Measurements from ENCODE around the gene P2RY8. TPM values are rescaled to one million over a fixed set of nuclear protein-coding genes. Genes with fewer than 3 reads are reported as not detected.
"Not testable (repeated sequence)": the region's sequence is repeated elsewhere in the genome, so short reads cannot be mapped to it uniquely, and the experiment has no call there.

The P2RY8 gene
- total RNA-seq, 2 donors from 2014 or later, result 1.4 to 2.8 TPM

DNA sequence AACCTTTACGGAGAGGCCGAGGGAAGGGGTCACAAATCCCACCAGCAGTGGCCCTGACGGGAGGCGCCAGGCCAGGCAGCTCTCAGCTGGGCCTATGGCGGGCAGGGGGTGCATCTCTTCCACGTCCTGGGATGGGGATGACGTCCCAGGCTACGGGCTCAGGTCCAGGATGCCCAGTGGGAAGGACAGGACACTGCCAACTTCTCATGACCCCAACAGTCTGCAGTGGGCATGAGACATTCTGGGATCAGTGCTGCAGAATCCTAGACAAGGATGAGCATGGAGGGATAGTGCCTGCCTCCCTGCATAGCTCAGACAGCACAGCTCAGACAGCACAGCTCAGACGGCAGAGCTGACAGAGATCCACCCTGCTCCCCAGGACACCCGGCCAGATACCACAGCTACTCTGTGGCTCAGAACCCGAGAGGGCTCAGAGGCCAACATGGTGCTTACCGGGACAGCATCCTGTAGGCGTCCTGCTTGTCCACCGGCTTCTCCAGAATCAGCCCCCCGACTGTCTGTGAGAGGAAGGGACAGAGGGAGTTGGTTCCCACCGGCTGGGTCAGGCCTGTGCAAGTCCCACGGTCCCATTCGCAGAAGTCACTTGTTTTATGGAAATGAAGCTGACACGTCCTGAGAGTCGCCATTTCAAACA, 101.6 kb downstream of the P2RY8 start:
- peak; percentile 55 for DNase-seq (ENCODE audit: low spot score)
- intact Hi-C loops (cut with DNase I), result no loop called here

DNA sequence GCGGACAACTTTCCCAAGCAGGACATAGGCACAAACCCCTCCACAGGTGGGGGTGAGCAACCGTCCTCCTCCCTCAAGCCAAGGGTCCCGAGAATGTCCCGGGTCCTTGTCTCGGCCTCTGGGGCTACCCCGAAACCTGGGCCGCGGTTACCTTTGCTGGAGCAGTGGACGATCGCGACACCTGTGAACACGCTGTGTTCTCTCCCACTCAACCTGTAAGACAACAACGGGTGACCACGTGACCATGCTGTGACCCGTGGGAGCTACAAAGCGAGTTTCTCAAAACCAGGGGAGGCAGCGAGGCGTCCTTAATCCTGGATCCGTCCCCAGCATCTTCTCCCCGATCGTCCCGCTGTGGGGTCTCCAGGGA, 102.1 kb downstream of the P2RY8 start:
- intact Hi-C loops (cut with DNase I), result no loop called here

DNA sequence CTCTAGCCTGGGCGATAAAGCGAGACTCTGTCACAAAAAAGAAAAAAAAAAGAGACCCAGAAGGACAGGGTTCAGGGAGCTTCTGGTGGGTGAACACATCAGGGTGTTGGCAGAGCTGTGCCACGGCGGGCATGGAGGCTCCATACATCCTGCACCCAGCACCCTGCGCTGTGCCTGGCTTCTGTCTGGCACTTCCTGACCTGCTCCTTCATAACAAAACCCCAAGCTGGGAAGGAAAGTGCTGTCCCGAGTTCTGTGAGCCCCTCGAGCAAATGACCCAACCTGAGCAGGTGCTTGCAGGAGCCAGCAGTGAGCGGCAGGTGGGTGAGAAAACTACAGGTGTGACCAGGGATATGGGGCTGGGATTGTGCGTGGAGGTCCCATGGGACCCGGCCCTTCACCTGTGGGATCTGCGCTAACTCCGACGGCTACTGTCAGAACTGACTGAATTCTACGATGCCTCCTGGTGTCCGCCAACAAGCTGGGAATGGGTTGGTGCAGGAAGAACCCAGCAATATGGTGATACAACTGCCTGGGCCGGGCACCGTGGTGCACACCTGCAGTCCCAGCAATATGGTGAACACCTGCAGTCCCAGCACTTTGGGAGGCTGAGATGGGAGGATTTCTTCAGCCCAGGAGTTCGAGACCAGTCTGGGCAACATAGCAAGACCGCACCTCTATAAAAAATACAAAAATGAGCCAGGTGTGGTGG, 103.2 kb downstream of the P2RY8 start:
- DNase-seq (ENCODE audit: low spot score), result peak; percentile 79
- intact Hi-C loops (cut with DNase I), result no loop called here

More for the DNA sequence above, 102.1 kb downstream of the P2RY8 start:
- DNase-seq (ENCODE audit: low spot score), result peak; percentile 67

DNA sequence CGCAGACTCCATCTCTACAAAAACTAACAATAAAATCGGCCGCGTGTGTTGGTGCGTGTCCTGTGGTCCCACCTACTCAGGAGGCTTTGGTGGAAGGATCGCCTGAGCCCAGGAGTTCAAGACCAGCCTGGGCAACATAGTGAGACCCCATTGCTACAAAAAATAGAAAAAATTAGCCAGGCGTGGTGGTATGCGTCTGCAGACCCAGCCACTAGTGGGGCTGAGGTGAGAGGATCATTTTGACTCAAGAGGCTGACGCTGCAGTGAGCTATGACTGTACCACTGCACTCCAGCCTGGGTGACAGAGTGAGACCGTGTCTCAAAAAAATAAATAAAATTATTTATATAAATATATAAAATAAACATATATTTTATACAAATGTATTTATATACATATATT, 106.5 kb downstream of the P2RY8 start:
- intact Hi-C loops (cut with DNase I), result no loop called here
- DNase-seq (ENCODE audit: low spot score), result peak; percentile 24

DNA sequence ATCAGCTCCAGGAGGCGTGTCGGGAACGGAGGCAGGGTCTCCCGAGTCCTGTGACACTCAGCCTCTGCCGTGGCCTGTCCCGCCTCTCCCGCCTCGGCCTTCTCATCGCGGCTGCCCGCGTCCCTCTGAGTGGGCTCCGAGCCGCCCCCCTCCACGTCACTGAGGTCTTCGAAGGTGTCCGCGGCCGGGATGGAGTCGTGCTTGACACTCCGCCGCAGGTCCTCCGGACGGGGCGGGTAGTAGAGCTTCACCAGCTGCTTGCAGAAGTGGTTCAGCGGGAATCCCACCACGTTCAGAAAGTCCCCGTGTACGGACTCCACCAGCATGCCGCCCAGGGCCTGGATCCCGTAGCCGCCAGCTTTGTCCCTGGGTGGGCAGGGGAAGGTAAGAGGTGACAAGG, 109.2 kb downstream of the P2RY8 start:
- intact Hi-C loops (cut with DNase I), result no loop called here

DNA sequence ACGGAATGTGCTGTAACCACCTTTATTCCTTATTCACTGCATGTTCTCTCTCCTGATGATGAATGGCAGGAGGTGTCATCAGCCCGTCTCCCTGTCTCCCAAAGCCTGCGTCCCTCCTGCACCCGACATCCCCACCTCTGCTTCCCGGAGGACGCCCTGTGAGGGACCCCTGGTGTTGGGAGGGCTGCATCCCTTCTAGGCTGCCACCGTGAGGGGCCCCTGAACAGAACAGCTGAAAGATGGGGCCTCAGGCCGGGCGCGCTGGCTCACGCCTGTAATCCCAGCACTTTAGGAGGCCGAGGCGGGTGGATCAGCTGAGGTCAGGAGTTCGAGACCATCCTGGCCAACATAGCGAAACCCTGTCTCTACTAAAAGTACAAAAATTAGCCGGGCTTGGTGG, 110.7 kb downstream of the P2RY8 start:
- DNase-seq (ENCODE audit: low spot score), result peak; percentile 51
- intact Hi-C loops (cut with DNase I), result not testable (repeated sequence)

More for the DNA sequence above, 109.2 kb downstream of the P2RY8 start:
- peak; percentile 80 for DNase-seq (ENCODE audit: low spot score)

DNA sequence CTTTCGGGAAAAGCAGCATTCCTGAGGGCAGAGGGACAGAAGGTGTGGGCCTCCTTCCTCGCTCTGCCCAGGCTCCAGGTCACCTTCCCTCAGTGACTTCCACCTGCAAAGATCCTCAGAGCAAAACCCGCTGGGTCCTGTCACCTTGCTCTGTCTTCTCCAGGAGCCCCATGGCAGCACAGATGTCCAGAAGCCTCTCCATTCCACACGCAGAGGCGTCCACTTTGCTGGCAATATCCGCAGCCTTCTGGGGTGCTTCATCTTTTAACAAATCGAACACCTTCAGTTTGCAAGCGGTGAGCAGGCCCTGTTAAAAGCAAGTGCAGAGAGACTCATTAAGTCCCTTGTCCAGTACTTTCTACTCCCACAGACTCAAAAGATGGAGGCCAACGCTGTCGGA, 111.6 kb downstream of the P2RY8 start:
- intact Hi-C loops (cut with DNase I), result no loop called here
- DNase-seq (ENCODE audit: low spot score), result peak; percentile 41

DNA sequence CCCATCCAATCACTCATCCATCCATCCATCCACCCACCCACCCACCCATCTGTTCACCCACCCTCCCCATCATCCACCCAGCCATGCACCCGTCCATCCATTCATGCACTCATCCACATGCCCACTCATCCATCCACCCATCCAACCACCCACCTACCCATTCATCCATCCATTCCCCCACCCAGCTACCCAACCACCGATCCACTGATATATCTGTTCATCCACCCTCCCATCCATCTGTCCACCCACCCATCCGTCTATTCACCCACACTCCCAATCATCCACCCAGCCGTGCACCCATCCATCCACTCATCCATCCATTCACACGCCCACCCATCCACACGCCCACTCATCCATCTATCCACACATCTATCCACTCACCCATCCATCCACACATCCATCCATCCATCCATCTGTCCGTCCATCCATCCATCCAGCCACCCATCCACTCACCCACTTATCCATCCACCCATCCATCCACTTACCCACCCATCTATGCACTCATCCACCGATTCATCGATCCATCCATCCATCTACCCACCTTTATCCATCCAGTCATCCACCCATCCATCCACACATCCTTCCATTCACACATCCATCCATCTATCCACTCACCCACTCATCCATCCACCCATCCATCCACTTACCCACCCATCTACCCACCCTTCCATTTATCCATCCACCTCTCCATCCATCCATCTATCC, 112.7 kb downstream of the P2RY8 start:
- no peak for DNase-seq (ENCODE audit: low spot score)
- intact Hi-C loops (cut with DNase I), result no loop called here

DNA sequence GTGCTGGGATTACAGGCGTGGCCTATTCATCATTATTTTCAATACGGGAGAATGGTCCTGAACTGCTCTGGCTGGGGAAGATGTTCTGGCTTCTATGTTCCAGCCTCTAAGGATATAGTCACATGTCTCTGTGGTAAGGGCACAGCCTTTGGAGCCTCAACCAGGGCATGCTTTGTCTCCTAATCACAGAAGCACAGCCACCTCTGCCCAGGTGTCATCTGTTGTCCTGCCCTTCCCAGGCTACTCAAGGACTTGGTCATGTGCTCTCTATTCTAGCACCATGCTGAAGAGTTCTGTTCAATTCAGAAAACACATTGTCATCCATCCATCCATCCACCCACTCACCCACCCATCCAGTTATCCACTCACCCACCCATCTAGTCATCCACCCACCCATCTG, 113.8 kb downstream of the P2RY8 start:
- intact Hi-C loops (cut with DNase I), result no loop called here
- DNase-seq (ENCODE audit: low spot score), result peak; percentile 59

DNA sequence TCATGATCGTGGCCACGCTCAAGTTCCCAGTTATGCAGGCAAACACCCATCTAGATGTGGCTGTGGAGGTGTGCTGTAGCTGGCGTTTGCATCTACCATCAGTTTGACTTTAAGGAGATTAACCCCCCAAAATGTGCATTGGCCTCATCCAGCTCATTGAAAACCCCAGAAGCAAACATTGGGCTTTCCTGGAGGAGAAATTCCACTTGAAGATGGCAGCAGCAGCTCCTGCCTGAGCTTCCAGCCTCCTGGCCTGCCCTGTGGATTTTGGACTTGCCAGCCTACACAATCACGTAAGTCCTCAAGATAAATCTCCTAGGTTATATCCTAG, 114.9 kb downstream of the P2RY8 start:
- intact Hi-C loops (cut with DNase I), result no loop called here
- peak; percentile 5 for DNase-seq (ENCODE audit: low spot score)

DNA sequence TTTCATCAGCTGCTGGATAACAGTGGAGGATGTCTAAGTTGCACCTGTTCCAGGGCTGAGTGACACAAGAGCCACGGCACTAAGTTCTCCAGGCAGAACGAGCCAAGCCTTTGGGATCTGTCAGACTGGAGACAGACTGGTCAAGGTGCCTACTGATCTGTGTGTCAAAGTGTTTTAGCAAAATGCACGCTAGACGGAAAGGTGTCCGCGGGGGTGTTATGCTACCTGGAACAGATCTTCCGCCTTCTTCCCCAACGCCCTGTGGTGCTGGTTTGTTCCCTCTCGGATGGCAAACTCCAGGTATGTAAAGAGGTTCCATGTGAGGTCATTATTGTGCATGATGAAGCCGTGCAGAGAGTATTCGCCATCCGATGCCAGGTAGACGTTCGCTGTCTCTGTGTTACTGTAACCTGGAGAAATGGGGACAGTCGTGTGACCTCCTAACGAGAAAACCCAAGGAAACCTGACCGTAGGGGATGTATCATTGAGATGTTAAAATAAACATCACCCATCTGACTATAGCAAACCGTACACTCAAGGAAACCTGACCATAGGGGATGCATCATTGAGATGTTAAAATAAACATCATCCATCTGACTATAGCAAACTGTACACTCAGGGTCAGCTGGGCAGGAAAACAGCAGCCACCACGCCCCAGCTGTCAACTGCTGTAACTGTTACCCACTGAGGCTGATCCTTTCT, 115.4 kb downstream of the P2RY8 start:
- DNase-seq (ENCODE audit: low spot score), result peak; percentile 38

DNA sequence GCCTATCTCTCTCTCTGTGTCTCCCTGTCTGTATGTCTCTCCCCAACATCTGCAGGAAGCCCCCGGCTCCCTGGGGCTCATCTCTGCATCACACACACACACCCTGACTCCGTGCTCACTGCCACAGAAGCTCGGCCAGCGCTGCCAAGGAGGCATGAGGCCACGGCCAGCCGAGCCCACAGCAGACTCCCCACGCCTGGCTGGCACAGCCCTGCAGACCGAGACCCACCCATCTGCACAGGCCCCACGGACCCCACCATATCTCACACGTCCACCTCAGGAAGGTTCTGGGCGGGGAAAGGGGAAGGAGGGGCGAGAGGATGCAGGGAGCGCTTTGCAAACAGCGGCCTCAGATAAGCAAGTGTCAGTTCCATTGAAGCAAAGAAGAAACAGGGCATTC, 116.6 kb downstream of the P2RY8 start:
- intact Hi-C loops (cut with DNase I), result no loop called here
- peak; percentile 49 for DNase-seq (ENCODE audit: low spot score)

More for the DNA sequence above, 115.4 kb downstream of the P2RY8 start:
- intact Hi-C loops (cut with DNase I), result no loop called here

DNA sequence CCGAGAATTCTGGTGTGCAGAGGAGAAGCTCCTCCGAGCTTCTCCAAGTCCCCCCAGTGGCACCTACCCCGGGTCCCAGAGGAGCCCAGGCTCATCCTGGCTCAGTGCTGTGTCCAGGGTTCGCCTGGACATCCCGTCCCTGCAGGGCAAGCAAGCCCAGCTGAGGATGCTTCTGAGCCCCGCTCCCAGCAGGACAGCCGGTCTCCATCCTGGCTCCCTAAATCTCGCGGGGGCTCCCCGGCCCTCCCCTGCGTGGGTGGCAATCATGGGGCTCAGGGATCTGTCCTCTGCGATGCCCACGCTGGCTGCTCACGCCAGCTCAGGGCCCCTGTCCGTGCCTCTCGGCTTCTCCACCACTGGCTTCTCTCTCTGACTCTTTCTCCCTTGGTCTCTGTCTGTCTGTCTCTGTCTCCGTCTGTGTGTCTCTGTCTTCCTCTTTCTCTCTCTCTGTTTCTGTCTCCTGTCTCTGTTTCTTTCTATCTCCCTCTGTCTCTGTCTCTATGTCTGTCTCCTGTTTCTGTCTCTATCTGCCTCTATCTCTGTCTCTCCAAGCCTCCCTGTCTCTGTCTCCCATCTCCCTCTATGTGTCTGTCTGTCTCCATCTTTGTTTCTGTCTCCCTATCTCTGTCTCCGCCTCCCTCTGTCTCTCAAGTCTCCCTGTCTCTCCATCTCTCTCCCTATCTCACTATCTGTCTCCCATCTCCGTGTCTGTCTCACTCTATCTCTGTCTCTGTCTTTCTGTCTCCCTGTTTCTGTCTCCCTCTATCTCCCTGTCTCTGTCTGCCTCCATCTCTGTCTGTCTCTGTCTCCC, 117.2 kb downstream of the P2RY8 start:
- DNase-seq (ENCODE audit: low spot score), result peak; percentile 78

DNA sequence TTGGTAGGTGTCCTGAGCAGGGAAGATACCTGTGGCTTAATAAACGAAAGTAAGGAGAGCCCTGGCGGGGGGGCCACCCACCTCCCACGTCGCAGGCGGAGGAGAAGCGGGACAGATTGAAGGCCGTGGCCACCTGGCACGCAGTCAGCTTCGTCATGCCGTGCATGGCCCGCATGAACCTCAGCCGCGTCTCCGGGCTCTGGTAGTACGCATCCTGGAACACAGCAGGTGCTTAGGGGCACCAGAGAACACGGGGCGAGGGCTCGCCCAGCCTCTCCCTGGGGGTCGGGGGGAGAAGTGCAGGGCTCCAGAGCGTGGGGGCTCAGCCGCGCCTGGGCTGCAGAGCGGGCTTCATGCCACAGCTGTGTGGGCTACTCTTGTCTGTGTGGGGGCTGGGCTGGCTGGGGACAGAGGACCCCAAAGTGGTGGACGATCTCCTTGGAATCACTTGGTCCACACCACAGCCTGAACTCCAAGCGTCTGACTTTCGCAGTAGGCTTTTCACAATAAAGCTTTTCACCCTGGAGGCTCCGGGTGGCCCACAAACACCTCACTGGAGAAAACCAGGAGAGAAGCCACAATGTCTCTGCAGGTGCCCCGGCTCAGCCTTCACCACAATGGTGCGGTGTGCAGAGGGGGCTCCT, 118.0 kb downstream of the P2RY8 start:
- intact Hi-C loops (cut with DNase I), result no loop called here
- DNase-seq (ENCODE audit: low spot score), result peak; percentile 74

More for the DNA sequence above, 117.2 kb downstream of the P2RY8 start:
- intact Hi-C loops (cut with DNase I), result no loop called here

DNA sequence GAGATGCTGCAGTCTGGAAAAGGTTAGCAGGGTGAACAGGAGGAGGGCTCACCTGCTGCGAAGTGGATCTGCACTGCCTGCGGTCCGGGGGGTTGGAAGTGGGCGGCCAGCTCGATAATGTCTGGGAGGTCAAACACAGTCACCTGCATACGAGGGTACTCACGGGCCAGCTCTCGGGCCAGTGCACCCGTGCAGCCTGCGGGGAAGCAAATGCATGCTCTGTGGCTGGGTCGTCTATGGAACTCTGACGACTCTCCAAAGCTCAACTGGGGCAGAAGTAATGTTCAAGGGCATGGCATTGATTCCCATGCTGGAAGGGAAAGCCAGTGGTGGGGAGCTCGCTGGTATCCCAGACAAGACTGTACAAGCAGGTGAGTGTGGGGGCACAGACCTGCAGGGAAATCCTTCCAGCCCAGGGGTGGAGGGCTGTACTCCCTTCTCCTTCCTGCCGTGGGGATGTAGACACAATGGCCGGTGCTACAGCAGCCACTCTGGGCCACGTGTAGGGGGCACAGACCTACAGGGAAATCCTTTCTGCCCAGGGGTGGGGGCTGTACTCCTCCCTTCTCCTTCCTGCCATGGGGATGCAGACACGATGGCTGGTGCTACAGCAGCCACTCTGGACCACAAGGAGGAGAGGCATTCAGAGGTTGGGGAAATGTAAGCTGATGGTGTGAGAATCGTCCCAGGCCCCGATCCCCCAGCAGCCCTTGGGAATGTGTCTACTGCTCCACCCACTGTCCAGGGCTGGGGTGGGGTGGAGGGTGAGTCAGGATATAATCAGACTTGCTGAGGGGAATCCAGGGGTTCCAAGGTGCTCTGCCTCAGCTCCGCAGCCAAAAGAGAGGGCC, 118.8 kb downstream of the P2RY8 start:
- intact Hi-C loops (cut with DNase I), result no loop called here
- DNase-seq (ENCODE audit: low spot score), result peak; percentile 78

DNA sequence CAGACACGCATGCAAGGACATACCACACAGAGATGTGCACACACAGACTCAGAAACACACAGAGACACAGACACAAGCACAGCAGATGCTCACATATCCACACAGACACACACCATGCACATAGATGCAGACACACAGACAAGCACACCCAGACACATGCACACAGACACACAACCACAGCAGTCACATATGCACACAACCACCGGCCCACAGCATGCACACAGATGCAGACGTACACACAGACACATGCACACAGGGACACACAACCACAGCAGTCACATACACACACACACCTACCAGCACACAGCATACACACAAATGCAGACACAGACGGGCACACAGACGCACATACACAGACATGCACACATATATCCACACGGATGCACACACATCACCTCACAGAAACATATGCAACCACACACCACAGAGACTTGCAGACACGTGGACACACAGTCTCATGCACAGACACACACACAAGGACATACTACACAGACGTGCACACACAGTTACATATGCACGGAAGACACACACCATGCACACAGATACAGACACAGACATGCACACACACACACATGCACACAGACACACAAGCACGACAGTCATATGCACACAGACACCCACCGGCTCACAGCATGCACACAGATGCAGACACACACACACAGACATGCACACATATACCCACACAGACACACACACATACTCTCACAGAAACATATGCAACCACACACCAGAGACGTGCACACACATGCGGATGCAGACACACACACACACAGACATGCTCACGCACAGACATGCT, 119.8 kb downstream of the P2RY8 start:
- intact Hi-C loops (cut with DNase I), result no loop called here
- peak; percentile 41 for DNase-seq (ENCODE audit: low spot score)

DNA sequence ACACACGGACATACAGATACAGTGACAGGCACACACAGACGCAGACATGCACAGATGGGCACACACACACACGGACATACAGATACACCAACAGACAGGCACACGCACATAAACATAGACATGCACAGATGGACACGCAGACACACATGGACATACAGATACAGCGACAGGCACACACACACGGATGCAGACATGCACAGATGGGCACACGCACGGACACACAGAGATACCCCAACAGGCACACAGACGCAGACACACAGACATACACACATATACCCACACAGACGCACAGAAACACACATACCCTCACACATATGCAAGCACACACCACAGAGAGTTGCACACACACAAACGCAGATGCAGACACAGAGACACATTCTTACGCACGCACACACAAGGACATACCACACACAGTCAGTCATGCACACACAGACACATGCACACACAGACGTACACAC, 120.6 kb downstream of the P2RY8 start:
- intact Hi-C loops (cut with DNase I), result no loop called here
- DNase-seq (ENCODE audit: low spot score), result peak; percentile 16
